ENCODE measurements around the gene SDCCAG8.

GRCh38 chr1:243432136-243432535, 176.3 kb downstream of the SDCCAG8 start:
- TF ChIP-seq CTCF (conservative IDR thresholded peaks at IDR 0.05; ENCODE audit: low read depth, low read length) (no peak), EZH2phosphoT487 (IDR thresholded peaks at IDR 0.05; ENCODE audit: borderline replicate concordance, low read length) (no peak)
